ENCODE data around the gene DTX1.

The DTX1 gene

GRCh38 chr12:113056631-113057488 lies at the start of gene DTX1:
TSS of gene DTX1 (plus strand) at chr12:113056730. CDS start at chr12:113058193, 1,463 bp downstream.
- Histone ChIP-seq H3K9me3 (ENCODE audit: control insufficient read depth in 2 of 2, low read length in 2 of 2) (no peaks in the 10 kb centered on the region), H3K27me3 (ENCODE audit: control insufficient read depth in 1 of 2, insufficient read depth in 2 of 2, low read length in 2 of 2) (peaks cover 35 to 42% of the 10 kb centered on the region in 2 donors), H3K4me1 (ENCODE audit: control insufficient read depth, insufficient read depth, low read length) (peaks cover 10% of the 10 kb centered on the region), H3K27ac (ENCODE audit: low read length) (no peak within 1 kb of the TSS), H3K4me3 (ENCODE audit: low read length in 2 of 2) (peak within 1 kb of the TSS in 1 of 2 donors; percentile 55), H3K36me3 (ENCODE audit: control insufficient read depth in 2 of 2, insufficient read depth in 2 of 2, low read length in 2 of 2) (no peaks in the 10 kb centered on the region), H3K9ac (ENCODE audit: low read length in 2 of 2) (no peak within 1 kb of the TSS)

GRCh38 chr12:113007166-113007565 lies 49.4 kb upstream of the DTX1 start:
- Histone ChIP-seq H3K4me1 (ENCODE audit: control insufficient read depth, insufficient read depth, low read length) (no peaks in the 10 kb centered on the region), H3K36me3 (ENCODE audit: control insufficient read depth in 2 of 2, insufficient read depth in 2 of 2, low read length in 2 of 2) (peaks cover 0 to 2% of the 10 kb centered on the region in 2 donors), H3K9me3 (ENCODE audit: control insufficient read depth in 2 of 2, low read length in 2 of 2) (peaks cover 0 to 3% of the 10 kb centered on the region in 2 donors), H3K4me3 (ENCODE audit: low read length in 2 of 2) (no peak overlapping the region), H3K27ac (ENCODE audit: low read length) (no peak overlapping the region), H3K27me3 (ENCODE audit: control insufficient read depth in 1 of 2, insufficient read depth in 2 of 2, low read length in 2 of 2) (peaks cover 2% of the 10 kb centered on the region in 2 donors), H3K9ac (ENCODE audit: low read length in 2 of 2) (no peak overlapping the region)

- H3K27ac ChIP-seq (ENCODE audit: low read length): no peak overlapping the region
- H3K36me3 ChIP-seq (ENCODE audit: control insufficient read depth in 2 of 2, insufficient read depth in 2 of 2, low read length in 2 of 2): peaks cover 0 to 2% of the 10 kb centered on the region in 2 donors
Observed at GRCh38 chr12:113010701-113011100, 45.8 kb upstream of the DTX1 start.

GRCh38 chr12:113014565-113014964 lies 42.0 kb upstream of the DTX1 start:
- no peak overlapping the region for H3K9ac ChIP-seq (ENCODE audit: low read length in 2 of 2)
- no peaks in the 10 kb centered on the region for H3K27me3 ChIP-seq (ENCODE audit: control insufficient read depth in 1 of 2, insufficient read depth in 2 of 2, low read length in 2 of 2)
- H3K9me3 ChIP-seq (ENCODE audit: control insufficient read depth in 2 of 2, low read length in 2 of 2): peaks cover 0 to 3% of the 10 kb centered on the region in 2 donors
- no peaks in the 10 kb centered on the region for H3K36me3 ChIP-seq (ENCODE audit: control insufficient read depth in 2 of 2, insufficient read depth in 2 of 2, low read length in 2 of 2)
- H3K27ac ChIP-seq (ENCODE audit: low read length): no peak overlapping the region
- H3K4me3 ChIP-seq (ENCODE audit: low read length in 2 of 2): no peak overlapping the region
- no peaks in the 10 kb centered on the region for H3K4me1 ChIP-seq (ENCODE audit: control insufficient read depth, insufficient read depth, low read length)

More at GRCh38 chr12:113010701-113011100, 45.8 kb upstream of the DTX1 start:
- Histone ChIP-seq H3K4me1 (ENCODE audit: control insufficient read depth, insufficient read depth, low read length) (no peaks in the 10 kb centered on the region), H3K9me3 (ENCODE audit: control insufficient read depth in 2 of 2, low read length in 2 of 2) (peaks cover 0 to 3% of the 10 kb centered on the region in 2 donors), H3K4me3 (ENCODE audit: low read length in 2 of 2) (no peak overlapping the region), H3K9ac (ENCODE audit: low read length in 2 of 2) (no peak overlapping the region), H3K27me3 (ENCODE audit: control insufficient read depth in 1 of 2, insufficient read depth in 2 of 2, low read length in 2 of 2) (peaks cover 0 to 2% of the 10 kb centered on the region in 2 donors)

- Histone ChIP-seq H3K36me3 (ENCODE audit: control insufficient read depth in 2 of 2, insufficient read depth in 2 of 2, low read length in 2 of 2) (no peaks in the 10 kb centered on the region), H3K27ac (ENCODE audit: low read length) (no peak overlapping the region), H3K4me1 (ENCODE audit: control insufficient read depth, insufficient read depth, low read length) (no peaks in the 10 kb centered on the region), H3K27me3 (ENCODE audit: control insufficient read depth in 1 of 2, insufficient read depth in 2 of 2, low read length in 2 of 2) (no peaks in the 10 kb centered on the region), H3K9me3 (ENCODE audit: control insufficient read depth in 2 of 2, low read length in 2 of 2) (no peaks in the 10 kb centered on the region), H3K9ac (ENCODE audit: low read length in 2 of 2) (no peak overlapping the region), H3K4me3 (ENCODE audit: low read length in 2 of 2) (no peak overlapping the region)
Observed at GRCh38 chr12:113016796-113017195, 39.7 kb upstream of the DTX1 start.

GRCh38 chr12:113019025-113019424 lies 37.5 kb upstream of the DTX1 start:
- Histone ChIP-seq H3K4me3 (ENCODE audit: low read length in 2 of 2) (no peak overlapping the region), H3K27me3 (ENCODE audit: control insufficient read depth in 1 of 2, insufficient read depth in 2 of 2, low read length in 2 of 2) (no peaks in the 10 kb centered on the region), H3K36me3 (ENCODE audit: control insufficient read depth in 2 of 2, insufficient read depth in 2 of 2, low read length in 2 of 2) (no peaks in the 10 kb centered on the region), H3K4me1 (ENCODE audit: control insufficient read depth, insufficient read depth, low read length) (no peaks in the 10 kb centered on the region), H3K9ac (ENCODE audit: low read length in 2 of 2) (no peak overlapping the region), H3K27ac (ENCODE audit: low read length) (no peak overlapping the region), H3K9me3 (ENCODE audit: control insufficient read depth in 2 of 2, low read length in 2 of 2) (no peaks in the 10 kb centered on the region)

GRCh38 chr12:113021500-113021899 lies 35.0 kb upstream of the DTX1 start:
- H3K4me1 ChIP-seq (ENCODE audit: control insufficient read depth, insufficient read depth, low read length): no peaks in the 10 kb centered on the region
- H3K9ac ChIP-seq (ENCODE audit: low read length in 2 of 2): no peak overlapping the region
- no peak overlapping the region for H3K4me3 ChIP-seq (ENCODE audit: low read length in 2 of 2)
- no peak overlapping the region for H3K27ac ChIP-seq (ENCODE audit: low read length)
- H3K36me3 ChIP-seq (ENCODE audit: control insufficient read depth in 2 of 2, insufficient read depth in 2 of 2, low read length in 2 of 2): no peaks in the 10 kb centered on the region
- H3K9me3 ChIP-seq (ENCODE audit: control insufficient read depth in 2 of 2, low read length in 2 of 2): peaks cover 3 to 5% of the 10 kb centered on the region in 2 donors
- no peaks in the 10 kb centered on the region for H3K27me3 ChIP-seq (ENCODE audit: control insufficient read depth in 1 of 2, insufficient read depth in 2 of 2, low read length in 2 of 2)

- Histone ChIP-seq H3K27ac (ENCODE audit: low read length) (no peak overlapping the region), H3K4me1 (ENCODE audit: control insufficient read depth, insufficient read depth, low read length) (no peaks in the 10 kb centered on the region), H3K9ac (ENCODE audit: low read length in 2 of 2) (no peak overlapping the region), H3K36me3 (ENCODE audit: control insufficient read depth in 2 of 2, insufficient read depth in 2 of 2, low read length in 2 of 2) (no peaks in the 10 kb centered on the region), H3K9me3 (ENCODE audit: control insufficient read depth in 2 of 2, low read length in 2 of 2) (peaks cover 3 to 5% of the 10 kb centered on the region in 2 donors), H3K4me3 (ENCODE audit: low read length in 2 of 2) (no peak overlapping the region), H3K27me3 (ENCODE audit: control insufficient read depth in 1 of 2, insufficient read depth in 2 of 2, low read length in 2 of 2) (peaks cover 0 to 2% of the 10 kb centered on the region in 2 donors)
Observed at GRCh38 chr12:113022563-113023297, 33.8 kb upstream of the DTX1 start.

- peaks cover 0 to 7% of the 10 kb centered on the region in 2 donors for H3K27me3 ChIP-seq (ENCODE audit: control insufficient read depth in 1 of 2, insufficient read depth in 2 of 2, low read length in 2 of 2)
- no peaks in the 10 kb centered on the region for H3K36me3 ChIP-seq (ENCODE audit: control insufficient read depth in 2 of 2, insufficient read depth in 2 of 2, low read length in 2 of 2)
- no peak overlapping the region for H3K27ac ChIP-seq (ENCODE audit: low read length)
- no peak overlapping the region for H3K4me3 ChIP-seq (ENCODE audit: low read length in 2 of 2)
- H3K9me3 ChIP-seq (ENCODE audit: control insufficient read depth in 2 of 2, low read length in 2 of 2): peaks cover 3 to 5% of the 10 kb centered on the region in 2 donors
- H3K4me1 ChIP-seq (ENCODE audit: control insufficient read depth, insufficient read depth, low read length): no peaks in the 10 kb centered on the region
- no peak overlapping the region for H3K9ac ChIP-seq (ENCODE audit: low read length in 2 of 2)
Observed at GRCh38 chr12:113027726-113028125, 28.8 kb upstream of the DTX1 start.

- Histone ChIP-seq H3K9me3 (ENCODE audit: control insufficient read depth in 2 of 2, low read length in 2 of 2) (peaks cover 0 to 1% of the 10 kb centered on the region in 2 donors), H3K27ac (ENCODE audit: low read length) (no peak overlapping the region), H3K4me1 (ENCODE audit: control insufficient read depth, insufficient read depth, low read length) (no peaks in the 10 kb centered on the region), H3K9ac (ENCODE audit: low read length in 2 of 2) (no peak overlapping the region), H3K36me3 (ENCODE audit: control insufficient read depth in 2 of 2, insufficient read depth in 2 of 2, low read length in 2 of 2) (no peaks in the 10 kb centered on the region), H3K27me3 (ENCODE audit: control insufficient read depth in 1 of 2, insufficient read depth in 2 of 2, low read length in 2 of 2) (peaks cover 0 to 7% of the 10 kb centered on the region in 2 donors), H3K4me3 (ENCODE audit: low read length in 2 of 2) (no peak overlapping the region)
Observed at GRCh38 chr12:113030875-113031525, 25.5 kb upstream of the DTX1 start.

Data from stomach smooth muscle (tissue), 2 donors.